IPS DF 6.9 (cell line): ENCODE data around the gene HIBCH.

Experiments used
- DNase-seq: peaks from one replicate; pipeline ENCODE4 v3.0.0-alpha.2; 2013; ENCODE audit warnings: low read depth, low spot score
- H3K27ac ChIP-seq: one replicate; pipeline ENCODE4 v1.5.1; 2013; ENCODE audit warnings: low read length, control low read depth
- H3K27me3 ChIP-seq: 2 replicates; pipeline ENCODE4 v1.6.1; 2013; ENCODE audit warnings: mild to moderate bottlenecking, low read length; ENCODE audit not compliant: control insufficient read depth, insufficient read depth
- H3K36me3 ChIP-seq: 2 replicates; pipeline ENCODE4 v1.6.1; 2013; ENCODE audit warnings: low read length; ENCODE audit not compliant: control insufficient read depth, insufficient read depth
- H3K4me1 ChIP-seq: 2 replicates; pipeline ENCODE4 v1.6.1; 2013; ENCODE audit warnings: low read length; ENCODE audit not compliant: control insufficient read depth, insufficient read depth
- H3K4me3 ChIP-seq: 2 replicates; pipeline ENCODE4 v1.5.1; 2013; ENCODE audit warnings: mild to moderate bottlenecking, low read length
- H3K9me3 ChIP-seq: 2 replicates; pipeline ENCODE4 v1.6.1; 2013; ENCODE audit warnings: low read length, inconsistent platforms; ENCODE audit not compliant: control insufficient read depth, insufficient read depth
- WGBS: extraction: QIAGEN DNeasy Blood & Tissue Kit; methylation state at CpG from one replicate; pipeline ENCODE4 v1.1.7; 2013; ENCODE audit warnings: mixed read lengths, missing lambda C conversion rate; ENCODE audit not compliant: insufficient read length, insufficient coverage; 5-methylcytosine and 5-hydroxymethylcytosine counted together

The HIBCH gene

DNA sequence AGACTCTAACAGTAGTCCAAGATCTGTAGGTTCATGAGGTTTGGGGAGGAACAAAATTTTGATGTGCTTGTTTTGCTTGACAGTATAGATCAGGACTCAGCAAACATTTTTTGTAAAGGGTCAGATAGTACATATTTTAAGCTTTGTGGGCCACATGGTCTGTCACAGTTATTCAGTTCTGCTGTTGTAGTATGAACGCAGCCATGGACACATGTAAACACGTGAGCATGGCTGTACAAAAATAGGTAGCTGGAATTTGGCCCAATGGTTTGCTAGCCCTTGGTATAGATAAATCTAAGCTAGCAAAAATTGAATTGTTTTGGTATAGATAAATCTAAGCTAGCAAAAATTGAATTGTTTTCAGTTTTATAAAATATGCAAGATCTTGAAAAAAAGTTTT is 120.5 kb downstream of the HIBCH start:
- DNase-seq: no peak
- no CpG with 5 or more reads among the region's 2 CpGs for WGBS
- no peak overlapping the region for H3K27ac ChIP-seq
- H3K4me3 ChIP-seq: no peak overlapping the region
- no peaks in the 10 kb centered on the region for H3K4me1 ChIP-seq
- H3K27me3 ChIP-seq: no peaks in the 10 kb centered on the region
- H3K9me3 ChIP-seq: no peaks in the 10 kb centered on the region
- no peaks in the 10 kb centered on the region for H3K36me3 ChIP-seq

DNA sequence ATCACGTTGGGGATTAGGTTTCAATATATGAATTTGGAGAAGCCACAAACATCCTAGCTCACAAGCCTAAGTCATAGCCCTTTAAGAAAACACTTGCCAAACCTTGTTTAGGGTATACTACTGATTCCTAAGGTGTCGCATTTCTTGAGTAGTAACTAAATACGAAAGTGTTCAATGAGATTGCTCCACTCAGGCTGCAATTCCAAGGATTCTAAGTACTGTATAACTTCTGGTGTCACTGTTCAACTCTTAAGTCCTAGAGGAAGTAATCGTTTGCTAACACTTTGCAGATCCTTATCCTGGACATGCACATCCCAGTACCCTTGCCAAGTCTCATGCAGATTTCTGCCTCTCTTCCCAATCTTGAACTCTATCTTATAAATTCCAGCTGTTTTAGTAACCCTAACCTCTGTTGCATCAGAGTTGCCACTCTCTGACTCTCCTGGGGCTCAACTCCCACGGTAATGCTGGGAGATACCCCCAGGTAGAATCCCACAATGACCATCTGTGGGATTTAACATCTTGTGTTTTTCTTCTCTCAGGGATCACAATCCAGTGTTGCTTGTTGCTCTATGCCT is 122.4 kb downstream of the HIBCH start:
- no peak for DNase-seq
- Histone ChIP-seq H3K4me3 (no peak overlapping the region), H3K27ac (no peak overlapping the region), H3K27me3 (no peaks in the 10 kb centered on the region), H3K9me3 (no peaks in the 10 kb centered on the region), H3K36me3 (no peaks in the 10 kb centered on the region), H3K4me1 (no peaks in the 10 kb centered on the region)
- WGBS: no CpG with 5 or more reads among the region's 5 CpGs

DNA sequence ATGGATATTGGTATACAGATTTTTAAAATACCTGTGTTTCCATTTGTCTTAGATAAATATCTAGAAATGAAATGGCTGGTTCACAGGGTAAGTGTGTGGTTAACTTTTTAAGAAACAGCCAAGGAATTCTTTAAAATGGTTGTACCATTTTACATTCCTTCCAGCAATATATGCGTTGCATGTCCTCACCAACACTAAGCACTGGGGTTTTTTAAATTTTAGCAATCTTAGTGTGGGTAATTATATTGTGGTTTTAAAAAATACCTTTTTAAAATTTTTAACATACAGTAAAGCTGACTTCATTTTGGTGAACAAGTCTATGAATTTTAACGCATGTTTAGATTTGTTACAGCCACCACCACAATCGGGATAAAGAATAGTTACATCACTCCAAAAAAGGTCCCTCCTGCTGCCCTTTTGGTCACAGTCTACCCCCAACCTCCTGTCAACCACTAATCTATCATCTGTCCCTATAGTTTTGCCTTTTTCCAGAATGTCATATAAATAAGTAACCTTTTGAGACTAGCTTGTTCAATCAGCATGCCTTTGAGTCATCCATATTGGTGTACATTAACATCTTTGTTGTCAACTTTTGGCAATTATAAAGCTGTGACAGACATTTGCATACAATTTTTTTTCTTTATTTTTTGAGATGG is 129.0 kb downstream of the HIBCH start:
- WGBS: no CpG with 5 or more reads among the region's 3 CpGs
- H3K27me3 ChIP-seq: no peaks in the 10 kb centered on the region
- no peaks in the 10 kb centered on the region for H3K36me3 ChIP-seq
- no peaks in the 10 kb centered on the region for H3K4me1 ChIP-seq
- H3K9me3 ChIP-seq: no peaks in the 10 kb centered on the region
- no peak for DNase-seq
- H3K4me3 ChIP-seq: no peak overlapping the region
- no peak overlapping the region for H3K27ac ChIP-seq

DNA sequence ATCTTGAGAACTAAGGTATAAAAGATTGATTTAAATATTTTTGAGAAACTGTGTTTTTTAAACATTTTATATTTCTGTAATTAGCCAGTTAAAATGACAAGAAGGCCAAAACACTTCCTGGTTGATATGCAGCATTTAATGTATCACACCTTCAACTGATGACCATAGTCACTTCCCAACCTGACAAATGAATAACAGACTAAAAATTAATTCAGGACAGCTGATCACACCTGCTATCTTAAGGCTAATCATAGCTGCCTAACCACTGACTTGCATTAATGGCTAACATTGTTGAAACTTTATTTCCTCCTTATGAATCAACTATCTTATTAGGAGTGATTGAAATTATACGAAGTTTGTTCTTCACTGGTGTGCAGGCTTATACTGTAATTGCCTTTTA is 131.3 kb downstream of the HIBCH start:
- no peaks in the 10 kb centered on the region for H3K27me3 ChIP-seq
- H3K4me1 ChIP-seq: no peaks in the 10 kb centered on the region
- no peaks in the 10 kb centered on the region for H3K36me3 ChIP-seq
- no peak overlapping the region for H3K27ac ChIP-seq
- WGBS: no CpG with 5 or more reads among the region's 1 CpG
- no peak overlapping the region for H3K4me3 ChIP-seq
- DNase-seq: no peak
- H3K9me3 ChIP-seq: no peaks in the 10 kb centered on the region

DNA sequence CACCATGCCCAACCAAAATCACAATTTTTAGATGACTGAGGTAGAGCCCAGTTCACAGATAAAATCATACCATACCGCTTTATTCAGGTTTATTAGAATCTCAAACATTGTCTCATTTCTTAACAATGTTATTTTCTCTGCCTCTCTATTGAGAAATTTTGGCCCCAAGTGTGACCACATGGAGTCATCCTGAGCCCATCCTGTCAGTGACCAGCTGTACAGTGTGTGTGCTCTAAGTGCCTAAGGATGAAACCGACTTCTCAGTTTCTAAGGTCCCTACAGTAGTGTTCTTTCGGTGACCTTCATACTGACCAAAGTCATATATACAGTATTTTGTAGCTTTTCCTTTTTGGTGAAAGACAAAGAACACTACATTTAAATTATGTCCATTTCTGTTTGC is 133.4 kb downstream of the HIBCH start:
- Histone ChIP-seq H3K4me3 (no peak overlapping the region), H3K9me3 (no peaks in the 10 kb centered on the region), H3K36me3 (no peaks in the 10 kb centered on the region), H3K27me3 (peaks cover 2% of the 10 kb centered on the region; the same call in 1 of the 2 replicates), H3K4me1 (no peaks in the 10 kb centered on the region), H3K27ac (no peak overlapping the region)
- DNase-seq: no peak
- WGBS: no CpG with 5 or more reads among the region's 3 CpGs

DNA sequence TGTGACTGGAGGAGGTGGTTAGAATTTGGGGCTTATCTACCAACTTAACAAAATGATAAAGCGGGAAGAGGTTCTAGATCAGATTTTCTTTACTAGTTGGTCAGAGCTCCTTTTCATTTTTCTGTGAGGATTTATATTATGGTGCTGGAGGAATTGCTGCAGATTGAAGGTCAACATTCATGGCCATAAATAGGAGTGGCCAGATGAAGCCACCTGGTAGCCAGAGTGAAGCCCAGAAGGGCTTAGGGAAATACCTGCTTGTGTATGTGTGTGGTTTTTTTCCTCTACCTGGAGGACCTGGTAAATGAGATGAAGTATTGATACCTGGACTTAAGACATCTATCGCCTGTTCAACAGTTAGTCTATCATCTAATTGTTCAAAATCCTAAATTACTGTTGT is 134.2 kb downstream of the HIBCH start:
- H3K27ac ChIP-seq: no peak overlapping the region
- WGBS: no CpG with 5 or more reads among the region's 2 CpGs

DNA sequence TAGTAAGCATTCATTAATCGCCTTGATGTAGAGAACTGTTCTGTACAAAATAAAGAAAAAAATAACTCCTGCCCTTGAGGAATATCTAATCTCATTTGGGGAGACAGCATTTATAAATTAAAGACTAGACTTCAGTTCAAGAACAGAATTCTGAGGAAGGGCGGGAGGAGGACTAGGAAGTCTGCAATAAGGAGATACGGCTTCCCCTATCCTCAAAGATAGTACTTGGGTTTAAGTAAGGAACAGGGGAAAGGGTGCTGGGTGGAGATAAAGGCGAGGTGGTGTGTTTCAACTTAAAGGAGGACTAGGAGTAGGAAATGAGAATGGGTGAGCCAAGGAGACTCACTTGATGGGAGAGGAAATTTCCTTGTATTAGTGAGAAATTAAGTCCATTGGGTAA is 135.2 kb downstream of the HIBCH start:
- peaks cover 3% of the 10 kb centered on the region; the same call in 1 of the 2 replicates for H3K27me3 ChIP-seq
- no peak overlapping the region for H3K27ac ChIP-seq
- no peak overlapping the region for H3K4me3 ChIP-seq
- H3K36me3 ChIP-seq: no peaks in the 10 kb centered on the region
- H3K9me3 ChIP-seq: no peaks in the 10 kb centered on the region
- WGBS: no CpG with 5 or more reads among the region's 4 CpGs
- no peak for DNase-seq
- H3K4me1 ChIP-seq: no peaks in the 10 kb centered on the region

More for the DNA sequence above, 134.2 kb downstream of the HIBCH start:
- Histone ChIP-seq H3K9me3 (no peaks in the 10 kb centered on the region), H3K36me3 (no peaks in the 10 kb centered on the region), H3K4me1 (no peaks in the 10 kb centered on the region), H3K4me3 (no peak overlapping the region), H3K27me3 (peaks cover 3% of the 10 kb centered on the region; the same call in 1 of the 2 replicates)
- DNase-seq: no peak

DNA sequence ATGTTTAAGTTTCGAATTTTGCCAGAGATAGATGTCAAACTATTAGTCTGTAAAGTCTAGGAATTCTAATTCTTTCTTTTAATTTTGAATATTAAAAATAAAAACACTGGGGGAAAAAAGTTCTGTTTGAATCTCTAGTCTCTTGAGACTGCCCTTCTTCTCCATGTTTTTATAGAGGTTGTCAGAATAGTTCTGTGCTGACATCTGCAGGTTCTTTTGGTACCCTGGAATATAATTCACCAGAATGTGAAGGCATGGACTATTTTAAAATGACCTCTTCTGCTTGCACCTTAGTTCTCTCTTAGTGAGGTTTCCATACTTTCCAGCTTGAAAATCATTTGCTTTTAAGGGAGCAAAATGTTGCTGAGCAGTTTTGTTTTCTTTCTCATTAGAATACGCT is 136.1 kb downstream of the HIBCH start:
- WGBS: no CpG with 5 or more reads among the region's 2 CpGs
- no peaks in the 10 kb centered on the region for H3K36me3 ChIP-seq
- no peaks in the 10 kb centered on the region for H3K9me3 ChIP-seq
- H3K27ac ChIP-seq: no peak overlapping the region
- H3K27me3 ChIP-seq: peaks cover 3% of the 10 kb centered on the region; the same call in 1 of the 2 replicates
- no peaks in the 10 kb centered on the region for H3K4me1 ChIP-seq
- DNase-seq: no peak
- no peak overlapping the region for H3K4me3 ChIP-seq

DNA sequence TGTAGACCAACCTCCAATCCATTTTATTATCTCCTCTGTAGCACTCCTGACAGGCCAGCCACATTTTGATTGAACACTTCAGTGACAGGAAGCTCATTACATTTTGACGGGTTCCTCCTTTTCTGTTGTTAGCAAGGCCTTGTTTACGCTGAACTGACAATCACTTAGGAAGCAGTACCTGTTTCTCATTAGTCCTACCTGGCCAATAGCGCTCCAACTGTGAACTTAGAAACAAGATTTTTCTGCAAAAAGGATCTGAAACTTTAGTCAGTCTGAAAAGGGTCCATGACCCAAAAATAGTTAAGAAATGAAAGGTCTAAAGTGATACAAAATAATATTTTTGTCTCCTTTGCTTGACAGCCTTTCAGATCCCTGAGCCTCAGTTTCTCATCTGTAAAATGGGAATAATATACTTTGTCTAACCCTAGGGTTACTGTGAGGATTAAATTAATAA is 137.5 kb downstream of the HIBCH start:
- no peak overlapping the region for H3K4me3 ChIP-seq
- no CpG with 5 or more reads among the region's 3 CpGs for WGBS
- no peaks in the 10 kb centered on the region for H3K9me3 ChIP-seq
- DNase-seq: no peak
- H3K4me1 ChIP-seq: no peaks in the 10 kb centered on the region
- no peaks in the 10 kb centered on the region for H3K36me3 ChIP-seq
- H3K27ac ChIP-seq: no peak overlapping the region
- H3K27me3 ChIP-seq: peaks cover 3% of the 10 kb centered on the region; the same call in 1 of the 2 replicates

DNA sequence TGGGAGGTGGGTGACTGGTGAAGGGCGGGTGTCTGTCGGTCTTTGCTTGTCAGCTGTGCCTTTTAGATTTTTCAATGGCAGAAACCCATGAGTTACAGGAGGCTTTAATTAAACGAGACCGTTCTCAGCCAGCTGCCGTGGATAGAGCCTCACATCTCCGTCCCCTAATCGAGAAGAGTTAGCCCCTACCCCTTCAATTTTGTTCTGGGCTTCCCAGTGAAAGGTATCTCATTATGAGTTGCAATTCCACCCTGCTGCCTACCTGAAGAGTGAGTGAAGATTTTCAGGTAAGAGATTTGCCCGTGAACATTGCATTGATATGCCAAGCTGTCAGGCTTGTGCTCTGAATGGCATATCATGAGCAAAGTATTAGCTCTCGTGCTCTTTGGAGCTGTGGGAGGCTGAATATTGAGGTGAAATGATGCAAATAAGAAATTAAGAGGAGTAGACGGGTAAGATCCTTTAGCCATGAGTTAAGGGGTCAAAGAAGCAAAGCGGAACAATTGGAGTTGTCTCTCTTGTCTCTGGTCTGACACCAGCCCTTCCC is 138.4 kb downstream of the HIBCH start:
- H3K9me3 ChIP-seq: no peaks in the 10 kb centered on the region
- H3K36me3 ChIP-seq: no peaks in the 10 kb centered on the region
- H3K4me3 ChIP-seq: peak overlapping the region; percentile 61; the same call in 1 of the 2 replicates
- no peak overlapping the region for H3K27ac ChIP-seq
- DNase-seq: no peak
- WGBS: no CpG with 5 or more reads among the region's 11 CpGs
- no peaks in the 10 kb centered on the region for H3K4me1 ChIP-seq
- H3K27me3 ChIP-seq: peaks cover 3% of the 10 kb centered on the region; the same call in 1 of the 2 replicates
